Renal pelvis (tissue), 4 donors: Measurements from ENCODE around the gene FOXL1. TPM values are rescaled to one million over a fixed set of nuclear protein-coding genes. Genes with fewer than 3 reads are reported as not detected.

ENCODE experiments used
- DNase-seq: peaks from one replicate; pipeline ENCODE4 v3.0.0-alpha.2; 2013
- polyA plus RNA-seq, 3 donors: library from polyadenylated mRNA; unstranded; fragments of 120-200 nt; gene quantifications; one replicate each; pipeline ENCODE4 v1.2.1, GENCODE V29; 2013; ENCODE audit not compliant: insufficient read length in 3 of 3

The FOXL1 gene
- polyA plus RNA-seq, 3 donors = 13.5 to 19.1 (median 15.1) TPM

- DNase-seq = no peak
Measured at GRCh38 chr16:86628614-86629013, 50.3 kb downstream of the FOXL1 start.

- DNase-seq = no peak
Measured at GRCh38 chr16:86630471-86630870, 52.1 kb downstream of the FOXL1 start.

DNA sequence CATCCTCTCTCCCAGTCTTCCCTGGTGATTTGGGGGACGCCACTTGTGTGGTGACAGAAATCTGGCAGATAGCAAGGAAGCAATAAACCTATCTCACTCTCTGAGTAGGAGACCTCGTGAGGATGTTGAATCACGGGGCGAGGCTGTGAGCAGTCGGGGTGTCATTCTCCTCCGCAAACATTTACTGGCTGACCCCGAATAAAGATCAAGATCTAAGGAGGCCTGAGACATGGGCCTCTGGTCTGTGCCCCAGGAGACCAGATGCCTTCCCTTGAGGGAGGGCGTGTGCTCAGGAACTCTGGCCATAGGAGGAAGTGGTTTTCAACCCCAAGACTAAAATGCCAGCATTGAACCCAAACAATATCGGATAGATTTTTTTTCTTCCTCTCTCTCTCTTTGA lies 53.1 kb downstream of the FOXL1 start:
- no peak for DNase-seq

Other genes with a start within 250 kb of the FOXL1 start
- gene FOXF1, start 68.0 kb upstream of the FOXL1 start, polyA plus RNA-seq = under 1 TPM in 2 of 3 donors, not detected in 1; 0.13 to 0.16 TPM
- 10 to 100 TPM; 24.5 to 32.6 (median 32.4) TPM for gene MTHFSD, start 23.3 kb upstream of the FOXL1 start, polyA plus RNA-seq
- 10 to 100 TPM; 38.0 to 56.3 (median 48.5) TPM for gene FOXC2, start 11.7 kb upstream of the FOXL1 start, polyA plus RNA-seq